AG04450 (cell line): ENCODE results near the gene NSUN6. TPM values are rescaled to one million over a fixed set of nuclear protein-coding genes. Genes with fewer than 3 reads are reported as not detected.

ENCODE experiments used
- CTCF ChIA-PET: fragments of 300-600, 350-600 bp; formaldehyde crosslinking; extraction: SDS; loops from one replicate; lab custom pipeline; 2022; ENCODE audit warnings: antibody characterized with exemption, inconsistent platforms; lab: Charles Lee
- POLR2A ChIA-PET: fragments of 350-600 bp; formaldehyde crosslinking; extraction: SDS; loops from one replicate; lab custom pipeline; 2021; ENCODE audit warnings: antibody characterized with exemption, inconsistent platforms; lab: Yijun Ruan, JAX
- DNase-seq: peaks from one replicate; pipeline ENCODE4 v3.0.0-alpha.2; 2011; ENCODE audit warnings: low read depth, low spot score
- H3K27ac ChIP-seq: one replicate; pipeline ENCODE4 v1.5.1; 2012; ENCODE audit warnings: low read depth, low read length, control low read depth
- H3K27me3 ChIP-seq: one replicate; pipeline ENCODE4 v1.6.0; 2012; ENCODE audit warnings: low read length; ENCODE audit not compliant: control insufficient read depth, insufficient read depth
- H3K4me3 ChIP-seq: 2 replicates; pipeline ENCODE4 v1.5.1; 2011; ENCODE audit warnings: mild to moderate bottlenecking, low read depth, low read length, control low read depth
- H3K9me3 ChIP-seq: 2 replicates; pipeline ENCODE4 v1.5.1; 2012; ENCODE audit warnings: low read length; ENCODE audit not compliant: control insufficient read depth, insufficient read depth
- polyA plus RNA-seq: library from polyadenylated mRNA; depleted of rRNA; stranded (reverse); fragments of >200 nt; gene quantifications from 2 replicates; pipeline ENCODE4 v1.2.3, GENCODE V29; 2011
- TF ChIP-seq, protein P1 (sequence below): IDR thresholded peaks from 2 replicates; pipeline ENCODE4 v1.5.1; 2011; ENCODE audit warnings: low read depth, low read length, control low read depth, inconsistent platforms

The NSUN6 gene
- polyA plus RNA-seq, 1 experiment = 7.6 TPM

DNA sequence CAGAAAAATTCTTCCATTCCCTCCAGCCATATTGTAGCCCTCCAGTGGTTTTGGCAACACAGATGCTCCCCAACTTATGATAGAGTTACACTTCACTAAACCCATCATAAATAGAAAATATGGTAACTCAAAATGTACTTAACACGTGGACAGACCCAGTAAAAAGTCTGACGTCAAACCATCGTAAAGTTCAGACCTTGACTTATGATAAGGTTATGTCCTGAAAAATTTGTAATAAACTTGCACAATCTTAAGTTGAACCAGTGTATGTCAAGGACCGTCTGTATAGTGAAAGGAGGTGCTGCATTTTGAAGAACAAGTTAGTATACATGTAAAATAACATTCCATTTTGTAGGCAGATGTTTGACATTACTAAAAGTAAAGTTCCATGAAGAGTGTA lies 142.8 kb downstream of the NSUN6 start:
- POLR2A ChIA-PET = no interaction called here
- no peaks in the 10 kb centered on the region for H3K27me3 ChIP-seq
- no peak overlapping the region for H3K4me3 ChIP-seq
- H3K9me3 ChIP-seq = no peaks in the 10 kb centered on the region
- CTCF ChIA-PET = interaction anchor here (0.5 kb wide), 1 partner anchor 454 kb away, joined by 3 read pairs; no protein-coding TSS in a partner anchor
- no peak overlapping the region for H3K27ac ChIP-seq
- TF ChIP-seq, protein P1, sequence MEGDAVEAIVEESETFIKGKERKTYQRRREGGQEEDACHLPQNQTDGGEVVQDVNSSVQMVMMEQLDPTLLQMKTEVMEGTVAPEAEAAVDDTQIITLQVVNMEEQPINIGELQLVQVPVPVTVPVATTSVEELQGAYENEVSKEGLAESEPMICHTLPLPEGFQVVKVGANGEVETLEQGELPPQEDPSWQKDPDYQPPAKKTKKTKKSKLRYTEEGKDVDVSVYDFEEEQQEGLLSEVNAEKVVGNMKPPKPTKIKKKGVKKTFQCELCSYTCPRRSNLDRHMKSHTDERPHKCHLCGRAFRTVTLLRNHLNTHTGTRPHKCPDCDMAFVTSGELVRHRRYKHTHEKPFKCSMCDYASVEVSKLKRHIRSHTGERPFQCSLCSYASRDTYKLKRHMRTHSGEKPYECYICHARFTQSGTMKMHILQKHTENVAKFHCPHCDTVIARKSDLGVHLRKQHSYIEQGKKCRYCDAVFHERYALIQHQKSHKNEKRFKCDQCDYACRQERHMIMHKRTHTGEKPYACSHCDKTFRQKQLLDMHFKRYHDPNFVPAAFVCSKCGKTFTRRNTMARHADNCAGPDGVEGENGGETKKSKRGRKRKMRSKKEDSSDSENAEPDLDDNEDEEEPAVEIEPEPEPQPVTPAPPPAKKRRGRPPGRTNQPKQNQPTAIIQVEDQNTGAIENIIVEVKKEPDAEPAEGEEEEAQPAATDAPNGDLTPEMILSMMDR = no peak
- no peak for DNase-seq

DNA sequence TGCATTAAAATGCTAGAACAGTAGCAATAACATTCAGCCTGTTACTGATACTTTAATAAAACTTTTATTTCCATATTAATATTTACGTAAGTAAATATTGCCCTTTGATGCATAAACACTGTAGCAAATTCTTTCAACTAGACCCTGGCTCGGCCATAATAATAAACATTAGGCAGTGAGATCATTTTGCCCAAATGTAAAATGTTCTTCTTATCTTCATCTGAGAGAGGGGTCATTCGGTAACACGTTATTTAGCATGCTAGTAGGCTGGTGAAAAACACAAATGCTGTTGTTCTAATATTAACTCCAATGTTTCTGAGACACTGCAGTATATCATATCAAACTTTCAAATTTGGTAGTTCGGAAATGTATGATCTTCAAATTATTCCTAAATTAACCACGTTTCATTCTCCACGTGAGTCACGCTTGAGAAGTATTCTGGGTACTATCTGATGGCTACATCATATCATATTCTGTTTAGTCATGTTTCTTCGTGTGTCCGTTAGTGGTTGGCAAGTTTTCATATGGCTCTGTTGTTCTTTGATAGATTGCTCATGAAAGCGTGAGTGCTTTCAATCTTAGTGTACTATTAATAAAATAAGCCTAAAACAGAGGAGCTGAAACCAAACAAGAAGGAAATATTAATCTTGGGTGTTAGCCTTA lies 145.8 kb downstream of the NSUN6 start:
- no peaks in the 10 kb centered on the region for H3K27me3 ChIP-seq
- ChIA-PET CTCF (no interaction called here), POLR2A (no interaction called here)
- no peaks in the 10 kb centered on the region for H3K9me3 ChIP-seq
- DNase-seq = no peak
- no peak overlapping the region for H3K4me3 ChIP-seq
- TF ChIP-seq, protein P1 = no peak
- no peak overlapping the region for H3K27ac ChIP-seq

DNA sequence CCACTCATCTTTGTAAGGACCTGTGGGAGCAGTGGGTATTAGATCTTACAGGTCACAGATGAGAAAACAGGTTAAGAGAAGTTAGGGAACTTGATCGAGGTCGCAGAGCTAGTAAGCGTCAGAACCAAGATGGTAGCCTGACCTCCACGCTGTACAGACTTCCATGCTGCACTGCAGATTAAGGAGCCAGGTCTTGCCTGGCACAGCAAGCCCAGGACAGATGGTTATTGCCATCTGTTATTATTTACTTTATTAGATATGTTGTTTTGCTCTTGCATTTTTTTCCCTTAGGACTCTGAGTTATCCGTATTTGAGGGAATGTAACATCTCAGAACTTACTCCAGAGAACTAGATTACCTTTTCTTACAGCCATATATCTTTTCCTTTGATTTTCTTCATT lies 147.2 kb downstream of the NSUN6 start:
- ChIA-PET POLR2A (no interaction called here), CTCF (no interaction called here)
- Histone ChIP-seq H3K27ac (no peak overlapping the region), H3K9me3 (no peaks in the 10 kb centered on the region), H3K27me3 (no peaks in the 10 kb centered on the region), H3K4me3 (no peak overlapping the region)
- DNase-seq = no peak
- TF ChIP-seq, protein P1 = no peak

DNA sequence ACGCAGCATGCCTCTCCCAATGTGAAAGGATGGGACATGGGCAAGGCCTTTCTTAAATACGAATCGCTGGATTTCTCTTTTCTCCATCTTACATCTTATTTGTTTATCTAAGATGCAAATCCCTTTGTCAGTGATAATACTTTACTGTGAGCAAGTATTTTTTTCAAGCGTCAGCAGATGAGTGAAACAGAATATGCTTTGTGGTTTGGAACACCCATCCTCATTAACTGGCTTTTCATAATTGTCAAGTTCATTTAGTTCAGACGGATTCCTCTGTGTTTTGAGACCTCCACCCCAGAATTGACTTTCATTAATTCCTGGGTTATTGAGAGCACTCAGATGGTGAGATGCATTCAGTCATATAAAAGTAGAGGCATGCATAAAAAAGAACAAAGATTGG lies 149.8 kb downstream of the NSUN6 start:
- H3K27me3 ChIP-seq = no peaks in the 10 kb centered on the region
- no peaks in the 10 kb centered on the region for H3K9me3 ChIP-seq
- H3K4me3 ChIP-seq = no peak overlapping the region
- TF ChIP-seq, protein P1 = no peak
- ChIA-PET CTCF (no interaction called here), POLR2A (no interaction called here)
- H3K27ac ChIP-seq = no peak overlapping the region
- DNase-seq = no peak

DNA sequence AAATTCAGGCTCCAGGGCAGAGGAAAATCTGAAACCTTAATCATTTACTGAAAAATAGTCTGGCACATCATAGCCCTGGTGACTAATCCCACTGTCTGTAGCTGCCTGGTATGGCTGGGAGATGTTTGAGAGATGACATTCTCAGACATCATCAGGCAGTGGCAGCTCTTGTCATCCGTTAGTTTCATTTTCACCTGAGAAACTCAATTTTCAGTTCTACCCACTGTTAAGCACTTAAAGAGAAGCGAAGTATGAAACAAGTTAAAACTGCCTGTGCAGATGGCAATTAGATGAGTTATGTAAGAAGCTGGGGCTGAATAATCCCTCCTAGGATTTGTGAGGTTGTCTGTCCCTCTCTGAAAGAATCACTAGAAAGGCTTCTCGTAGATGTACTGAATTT lies 150.2 kb downstream of the NSUN6 start:
- ChIA-PET POLR2A (no interaction called here), CTCF (no interaction called here)
- Histone ChIP-seq H3K4me3 (no peak overlapping the region), H3K9me3 (no peaks in the 10 kb centered on the region), H3K27me3 (no peaks in the 10 kb centered on the region), H3K27ac (no peak overlapping the region)
- TF ChIP-seq, protein P1 = no peak
- DNase-seq = no peak
